Stimulated activated CD4-positive, alpha-beta T cell treated with anti-CD3 and anti-CD28 coated beads, Interleukin-1b, Interleukin-23, amount 100 ng/mL, for 4 hours (primary cell): ENCODE data around the gene COG7.
"Not testable (repeated sequence)": the region's sequence is repeated elsewhere in the genome, so short reads cannot be mapped to it uniquely, and the experiment has no call there.

Experiments used
- DNase-seq, 2 donors: peaks; one replicate each; pipeline ENCODE4 v3.0.0-alpha.2; 2020; ENCODE audit warnings: low read depth in 2 of 2

The COG7 gene

GRCh38 chr16:23476289-23476688 lies 23.3 kb upstream of the COG7 start:
- DNase-seq = no peak

DNA sequence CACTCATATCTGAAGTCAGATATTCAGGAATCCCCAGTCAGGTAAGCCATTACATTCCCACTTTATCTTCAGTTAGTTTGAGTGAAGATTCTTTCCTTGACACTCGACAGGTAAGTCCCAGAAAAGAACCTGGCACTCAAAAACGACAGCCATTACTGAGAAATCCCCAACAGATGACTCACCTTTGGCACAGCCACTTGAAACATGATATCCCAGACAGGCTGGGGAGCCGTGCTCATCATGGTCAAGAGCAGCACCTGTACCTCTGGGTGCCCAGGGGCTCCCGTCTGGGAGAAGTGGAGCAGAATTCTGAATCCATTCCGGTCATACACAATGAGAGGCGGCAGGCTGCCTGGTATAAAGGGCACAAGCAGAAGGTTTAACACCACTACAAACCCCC lies 16.8 kb upstream of the COG7 start:
- no peak for DNase-seq

GRCh38 chr16:23466162-23466885 lies 13.3 kb upstream of the COG7 start:
- DNase-seq = no peak

DNA sequence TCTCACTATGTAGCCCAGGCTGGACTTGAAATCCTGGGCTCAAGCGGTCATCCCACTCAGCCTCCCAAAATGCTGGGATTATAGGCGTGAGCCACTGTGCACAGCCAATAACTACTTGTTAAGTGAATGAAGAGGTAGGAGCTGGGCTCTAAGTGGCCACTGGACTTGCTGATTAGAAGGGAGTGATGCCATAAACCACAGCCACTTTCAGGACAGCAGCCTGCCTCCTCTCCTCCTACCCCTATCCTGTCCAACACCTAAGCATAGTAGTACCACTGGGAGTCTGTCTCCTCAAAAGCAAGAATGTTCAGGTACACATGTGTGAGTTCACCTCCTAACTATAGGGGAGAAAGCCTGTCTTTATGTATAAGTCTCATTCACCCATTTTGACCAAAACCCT lies 12.2 kb upstream of the COG7 start:
- DNase-seq = no peak

DNA sequence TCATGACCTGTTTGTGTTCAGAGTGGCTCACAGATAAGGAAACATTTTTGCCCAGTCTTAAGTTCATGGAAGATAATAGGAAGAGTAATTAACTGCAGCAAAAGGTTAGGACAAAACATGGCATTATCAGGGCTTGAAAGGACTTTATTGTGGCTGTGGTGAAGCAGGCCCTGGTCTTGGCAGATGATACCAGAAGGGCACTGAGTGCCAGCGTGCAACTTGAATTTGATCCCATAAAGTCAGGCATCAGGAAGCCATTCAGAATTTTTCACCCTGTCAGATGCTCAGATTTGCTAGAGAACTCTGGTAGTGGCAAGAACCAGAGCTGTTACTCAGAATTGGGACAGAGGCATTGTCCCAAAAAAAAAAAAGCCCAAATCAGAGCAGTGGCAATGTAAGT lies 11.2 kb upstream of the COG7 start:
- DNase-seq = no peak

GRCh38 chr16:23462994-23463393 lies 10.0 kb upstream of the COG7 start:
- DNase-seq = not testable (repeated sequence)

DNA sequence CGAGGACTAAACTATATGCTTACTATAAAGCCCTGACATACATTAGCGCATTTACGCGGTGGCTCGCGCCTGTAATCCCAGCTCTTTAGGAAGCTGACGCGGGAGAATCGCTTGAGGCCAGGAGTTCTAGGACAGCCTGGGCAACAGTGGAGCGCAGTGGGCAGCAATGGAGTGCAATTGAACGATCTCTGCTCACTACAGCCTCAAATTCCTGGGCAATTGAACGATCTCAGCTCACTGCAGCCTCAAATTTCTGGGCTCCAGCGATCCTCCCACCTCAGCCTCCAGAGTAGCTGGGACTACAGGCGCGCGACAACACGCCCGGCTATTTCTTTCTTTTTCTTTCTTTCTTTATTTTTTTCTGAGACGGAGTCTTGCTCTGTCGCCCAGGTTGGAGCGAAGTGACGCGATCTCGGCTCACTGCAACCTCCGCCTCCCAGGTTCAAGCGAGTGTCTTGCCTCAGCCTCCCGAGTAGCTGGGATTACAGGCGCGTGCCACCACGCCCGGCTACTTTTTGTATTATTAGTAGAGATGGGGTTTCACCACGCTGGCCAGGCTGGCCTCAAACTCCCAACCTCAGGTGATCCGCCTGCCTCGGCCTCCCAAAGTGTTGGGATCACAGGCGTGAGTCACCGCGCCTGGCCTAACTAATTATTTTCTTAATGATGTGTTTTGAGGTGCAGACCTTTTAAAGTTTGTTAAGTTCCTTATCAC lies 506 bp upstream of the COG7 start:
- no peak for DNase-seq

GRCh38 chr16:23452221-23452571 lies 793 bp downstream of the COG7 start:
- DNase-seq = no peak

GRCh38 chr16:23448392-23448791 lies 4.6 kb downstream of the COG7 start:
- DNase-seq = no peak

- not testable (repeated sequence) for DNase-seq
Measured at GRCh38 chr16:23437542-23437941, 15.4 kb downstream of the COG7 start.

DNA sequence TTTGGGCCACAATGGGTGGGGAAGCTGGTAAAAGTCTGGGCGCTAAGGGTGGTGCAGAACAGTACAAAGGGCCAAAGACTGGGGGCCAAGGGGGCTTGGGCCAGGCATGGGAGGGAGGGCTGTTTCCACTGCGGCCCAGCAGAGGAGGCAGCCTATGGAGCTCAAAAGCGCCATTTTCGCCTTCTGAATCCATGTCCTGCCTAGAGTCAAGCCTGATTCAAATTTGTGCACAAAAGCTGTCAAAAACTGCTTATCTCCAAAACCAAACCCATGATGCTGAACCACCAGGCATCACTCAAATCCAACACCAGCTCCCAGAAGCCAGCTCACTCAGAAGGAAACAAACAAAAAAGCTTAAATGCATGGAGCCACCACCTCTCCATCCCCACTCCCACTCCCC lies 16.0 kb downstream of the COG7 start:
- no peak for DNase-seq

GRCh38 chr16:23435500-23435899 lies 17.5 kb downstream of the COG7 start:
- DNase-seq = peak; percentile 44 to 51

DNA sequence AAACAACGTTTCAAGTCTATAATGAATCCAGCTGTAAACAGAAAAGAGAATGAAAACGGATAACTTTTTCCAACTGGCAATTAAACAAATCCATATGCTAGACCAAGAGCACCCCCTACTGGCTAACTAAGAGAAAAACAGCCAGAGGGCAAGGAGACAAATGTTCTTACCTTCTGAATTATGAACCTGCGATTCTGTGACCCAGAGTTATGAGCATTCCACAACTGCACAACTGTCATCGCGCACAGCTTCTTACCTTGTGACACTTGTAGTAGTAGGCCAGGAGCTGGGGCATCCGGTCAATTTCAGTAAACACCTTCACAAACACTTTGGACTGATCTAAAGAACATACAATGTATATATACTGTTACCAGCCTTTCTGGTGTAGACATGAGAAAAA lies 18.6 kb downstream of the COG7 start:
- DNase-seq = peak in 1 of 2 donors; percentile 23

DNA sequence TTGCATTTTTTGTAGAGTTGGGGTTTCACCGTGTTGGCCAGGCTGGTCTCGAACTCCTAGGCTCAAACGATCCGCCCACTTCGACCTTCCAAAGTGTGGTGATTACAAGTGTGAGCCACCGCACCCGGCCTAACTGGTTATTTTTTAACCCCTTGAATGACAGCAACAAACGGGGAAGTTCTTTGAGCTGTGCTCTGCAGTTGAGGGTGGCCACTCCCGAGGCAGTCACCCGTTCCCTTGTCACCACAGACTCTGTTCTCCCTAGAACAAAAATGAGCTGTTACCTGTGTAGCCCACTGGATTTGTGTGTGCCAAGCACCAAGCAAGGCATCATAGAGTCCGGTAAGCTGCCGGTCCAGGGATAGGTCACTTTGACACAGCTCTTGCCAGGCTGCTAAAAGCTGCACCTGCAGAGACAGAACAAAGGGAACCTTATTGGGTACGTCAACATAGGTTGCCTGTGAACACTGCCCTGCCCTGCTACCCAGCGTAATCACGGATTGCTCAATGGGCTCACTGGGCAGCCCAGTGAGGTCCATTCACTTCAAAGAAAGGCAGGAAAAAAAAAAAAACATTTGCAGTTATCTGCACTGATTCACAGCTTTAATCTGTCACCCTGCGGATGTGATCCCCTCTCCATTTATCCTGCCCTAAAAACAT lies 19.6 kb downstream of the COG7 start:
- no peak for DNase-seq

GRCh38 chr16:23432176-23433128 lies 20.5 kb downstream of the COG7 start:
- DNase-seq = no peak

- no peak for DNase-seq
Measured at GRCh38 chr16:23428351-23428750, 24.6 kb downstream of the COG7 start.

- DNase-seq = no peak
Measured at GRCh38 chr16:23424292-23424958, 28.6 kb downstream of the COG7 start.

DNA sequence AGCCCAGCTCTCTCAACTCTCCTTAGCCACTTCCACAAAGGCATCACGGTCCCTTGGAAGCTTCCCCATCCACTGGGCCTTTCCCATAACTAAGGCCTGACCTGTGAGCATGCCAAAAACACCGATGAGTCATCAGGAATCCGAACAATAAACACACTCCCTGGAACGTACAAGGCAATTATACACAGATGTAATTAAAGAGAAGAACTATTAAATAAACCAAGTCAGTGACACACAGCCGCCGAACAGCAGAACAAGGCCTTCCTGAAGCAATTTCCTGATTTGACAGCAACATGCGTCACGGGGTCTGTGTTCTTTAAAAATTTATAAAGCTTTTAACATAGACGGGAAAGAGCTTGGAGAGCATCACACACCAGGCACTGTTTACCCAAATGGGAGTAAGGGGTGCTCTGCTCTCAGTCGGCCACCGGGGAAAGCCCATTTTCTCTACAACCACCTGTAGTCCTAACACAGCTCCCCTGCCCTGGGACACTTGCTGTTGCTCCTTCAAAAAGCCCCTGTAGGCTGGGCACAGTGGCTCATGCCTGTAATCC lies 29.4 kb downstream of the COG7 start:
- no peak for DNase-seq

- no peak for DNase-seq
Measured at GRCh38 chr16:23420011-23420410, 33.0 kb downstream of the COG7 start.

- no peak for DNase-seq
Measured at GRCh38 chr16:23416816-23417215, 36.2 kb downstream of the COG7 start.

DNA sequence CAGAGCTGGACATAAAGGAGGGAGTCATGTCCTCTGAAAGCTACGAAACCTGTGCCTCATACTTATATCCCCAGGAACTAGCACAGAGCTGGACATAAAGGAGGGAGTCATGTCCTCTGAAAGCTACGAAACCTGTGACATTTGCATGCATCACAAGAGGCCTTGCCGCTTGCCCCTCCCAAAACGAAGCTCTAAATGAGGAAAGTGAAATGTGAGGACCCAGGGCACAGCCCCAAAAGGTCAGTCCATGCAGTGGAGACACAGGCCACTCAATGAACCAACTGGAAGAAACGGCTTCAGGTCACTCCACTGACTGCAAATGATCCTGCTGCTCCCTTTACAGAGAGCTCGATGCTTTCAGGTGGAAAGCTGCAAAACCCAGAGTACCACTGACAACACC lies 38.3 kb downstream of the COG7 start:
- no peak for DNase-seq
